Upper lobe of left lung (tissue), 4 donors: ENCODE results near the gene ARHGEF12.
A peak's percentile ranks its signal among the peaks of the same experiment; 100 is the strongest.

Source experiments
- POLR2A ChIP-seq, 4 donors: fragments of 450-650 bp; IDR thresholded peaks; one replicate each; pipeline ENCODE4 v1.5.1; 2016 to 2017; ENCODE audit warnings: antibody characterized with exemption in 4 of 4, mild to moderate bottlenecking in 2 of 4
- POLR2AphosphoS5 ChIP-seq, 2 donors: sonication (generic); formaldehyde crosslinking; IDR thresholded peaks; one replicate each; pipeline ENCODE4 v1.5.1; 2017; ENCODE audit warnings: antibody characterized with exemption in 2 of 2

DNA sequence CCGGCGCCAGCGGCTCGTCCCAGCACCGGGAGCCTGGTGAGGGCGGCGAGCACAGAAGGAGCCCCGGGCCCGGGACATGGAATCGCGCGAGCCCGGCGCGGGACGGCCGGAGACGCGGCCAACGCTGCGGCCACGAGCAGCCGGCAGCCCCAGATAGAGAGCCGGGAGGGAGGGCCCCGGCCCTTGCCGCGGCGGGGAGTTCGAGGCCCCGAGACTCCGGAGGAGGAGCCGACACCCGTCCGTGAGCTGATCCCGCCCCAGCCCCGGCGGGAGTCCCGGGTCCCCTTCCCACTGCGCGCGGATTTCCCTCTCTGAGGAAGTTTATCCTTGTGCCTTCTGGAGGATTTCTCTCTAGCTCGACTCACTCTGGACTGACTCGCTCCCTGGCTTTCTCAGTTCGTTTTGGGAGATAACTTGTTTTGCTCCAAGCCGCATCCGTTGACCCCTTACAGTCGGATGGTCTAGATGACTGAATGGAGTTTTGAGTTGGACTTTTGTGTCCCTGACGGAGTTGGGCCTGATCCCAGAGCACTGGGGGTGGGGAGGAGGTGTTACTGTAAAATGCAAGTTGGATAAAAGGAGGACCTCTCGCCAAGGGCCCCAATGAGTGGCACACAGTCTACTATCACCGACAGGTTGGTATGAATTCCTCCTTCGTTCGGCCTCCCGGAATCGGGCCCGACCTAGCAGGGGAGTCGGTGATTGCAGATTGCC lies 585 bp downstream of the ARHGEF12 start:
- TF ChIP-seq POLR2A (IDR thresholded peaks at IDR 0.05) (peak in 2 of 4 donors; percentile 9 to 21), POLR2AphosphoS5 (IDR thresholded peaks at IDR 0.05) (no peak)
